Ovary (tissue), 3 donors: ENCODE measurements around the gene DMXL1.

ENCODE experiments used
- CTCF ChIP-seq, 3 donors: fragments of 450-650 bp in 2 of 3; fragments of 200-600 bp in 1 of 3; IDR thresholded peaks; one replicate each; pipeline versions ENCODE4 v1.5.1 to v1.8.0; 2016 to 2022; ENCODE audit warnings: antibody characterized with exemption in 3 of 3, mild to moderate bottlenecking in 1 of 3
- EP300 ChIP-seq: sonication (generic); formaldehyde crosslinking; IDR thresholded peaks from one replicate; pipeline ENCODE4 v1.6.1; 2017; ENCODE audit warnings: antibody characterized with exemption
- donor health status: DM: no; HTN: no; CAD: no.

GRCh38 chr5:119287547-119288111 lies 216.7 kb downstream of the DMXL1 start:
- TF ChIP-seq CTCF (IDR thresholded peaks at IDR 0.05): no peak
- TF ChIP-seq EP300: no peak
